Panc1 (cell line): Measurements from ENCODE around the gene NMRK1. TPM values are rescaled to one million over a fixed set of nuclear protein-coding genes. Genes with fewer than 3 reads are reported as not detected.

Experiments
- ATAC-seq: fragments of 200-7000 bp; cut with Tn5 transposase; 2 replicates; pipeline ENCODE4 v1.9.1; 2020; ENCODE audit warnings: mild to moderate bottlenecking, moderate library complexity
- BruUV-seq: library from RNA; stranded (reverse); fragments of 400-500 nt; replicated peaks from 2 replicates; lab custom pipeline; 2021; lab: Mats Ljungman, UMichigan
- CTCF ChIA-PET: fragments of 300-600 bp; sonication (Branson Sonifier 250); formaldehyde crosslinking; loops from one replicate; lab custom pipeline; 2022; ENCODE audit warnings: antibody characterized with exemption; lab: Charles Lee
- POLR2A ChIA-PET: fragments of 300-600 bp; sonication (Branson Sonifier 250); formaldehyde crosslinking; loops from one replicate; lab custom pipeline; 2022; ENCODE audit warnings: antibody characterized with exemption; lab: Charles Lee
- DNase-seq: peaks from one replicate; pipeline ENCODE4 v3.0.0-alpha.2; 2010; ENCODE audit warnings: low read depth, low spot score
- H3K27ac ChIP-seq: 2 replicates; pipeline ENCODE4 v1.5.1; 2011; ENCODE audit warnings: mild to moderate bottlenecking, low read length, inconsistent platforms
- H3K27me3 ChIP-seq: fragments of 200-500 bp; sonication (Bioruptor generic); 2 replicates; pipeline ENCODE4 v1.6.0; 2014; ENCODE audit warnings: low read length, inconsistent platforms; ENCODE audit not compliant: control insufficient read depth, insufficient read depth
- H3K36me3 ChIP-seq: fragments of 200-500 bp; sonication (Bioruptor generic); 2 replicates; pipeline ENCODE4 v1.5.1; 2014; ENCODE audit warnings: inconsistent platforms, mild to moderate bottlenecking, low read length, moderate library complexity; ENCODE audit not compliant: control insufficient read depth, insufficient read depth
- H3K4me1 ChIP-seq: 2 replicates; pipeline ENCODE4 v1.5.1; 2011; ENCODE audit warnings: inconsistent platforms, mild to moderate bottlenecking, low read length, moderate library complexity; ENCODE audit not compliant: control insufficient read depth, insufficient read depth
- H3K4me3 ChIP-seq, 2 experiments: 2 replicates each; pipeline ENCODE4 v1.5.1; 2011 to 2012; ENCODE audit warnings: low read depth in 2 of 2, low read length in 2 of 2, mild to moderate bottlenecking in 2 of 2, inconsistent platforms in 1 of 2, moderate library complexity in 1 of 2
- H3K9me3 ChIP-seq: fragments of 200-500 bp; sonication (Bioruptor generic); 2 replicates; pipeline ENCODE4 v1.5.1; 2014; ENCODE audit warnings: low read depth, mild to moderate bottlenecking, inconsistent platforms, low read length, moderate library complexity; ENCODE audit not compliant: control insufficient read depth, insufficient read depth
- POLR2AphosphoS5 ChIP-seq: IDR thresholded peaks from 2 replicates; pipeline ENCODE4 v1.6.1; 2012; ENCODE audit warnings: mild to moderate bottlenecking, low read depth, low read length, moderate library complexity
- SIN3A ChIP-seq: IDR thresholded peaks from 2 replicates; pipeline ENCODE4 v1.6.1; 2012; ENCODE audit warnings: low read depth, mild to moderate bottlenecking, low read length, moderate library complexity, borderline replicate concordance; ENCODE audit not compliant: insufficient read depth
- TCF7L2 ChIP-seq: IDR thresholded peaks from 2 replicates; pipeline ENCODE4 v1.6.1; 2011; ENCODE audit warnings: mild to moderate bottlenecking, low read depth, low read length, inconsistent platforms
- in situ Hi-C: cut with HindIII; loops from 2 replicates; pipeline ENCODE4 v1.10.0; 2016; ENCODE audit warnings: low sequenced_read_pairs, low pct_unique_long_range_greater_than_20kb
- intact Hi-C: fragments of 100-400 bp; cut with micrococcal nuclease; formaldehyde crosslinking; loops from one replicate; pipeline ENCODE4 v1.10.0; 2022; ENCODE audit not compliant: unreplicated experiment
- total RNA-seq: library from RNA; stranded (reverse); gene quantifications from one replicate; pipeline ENCODE4 v1.2.1, GENCODE V29; 2021; ENCODE audit not compliant: unreplicated experiment
- TF ChIP-seq, protein P1 (sequence below), 2 experiments: IDR thresholded peaks; 2 replicates each; pipeline ENCODE4 v1.6.1; 2011 to 2012; ENCODE audit warnings: low read depth in 2 of 2, control low read depth in 1 of 2, low read length in 1 of 2, mild to moderate bottlenecking in 1 of 2, moderate library complexity in 1 of 2; ENCODE audit not compliant: insufficient read depth in 1 of 2
- TF ChIP-seq, protein P2 (sequence below): fragments of 450-650 bp; IDR thresholded peaks from 2 replicates; pipeline ENCODE4 v1.5.1; 2017; ENCODE audit warnings: mild to moderate bottlenecking

Gene NMRK1
- total RNA-seq, 1 experiment from 2014 or later: 16.0 TPM

DNA sequence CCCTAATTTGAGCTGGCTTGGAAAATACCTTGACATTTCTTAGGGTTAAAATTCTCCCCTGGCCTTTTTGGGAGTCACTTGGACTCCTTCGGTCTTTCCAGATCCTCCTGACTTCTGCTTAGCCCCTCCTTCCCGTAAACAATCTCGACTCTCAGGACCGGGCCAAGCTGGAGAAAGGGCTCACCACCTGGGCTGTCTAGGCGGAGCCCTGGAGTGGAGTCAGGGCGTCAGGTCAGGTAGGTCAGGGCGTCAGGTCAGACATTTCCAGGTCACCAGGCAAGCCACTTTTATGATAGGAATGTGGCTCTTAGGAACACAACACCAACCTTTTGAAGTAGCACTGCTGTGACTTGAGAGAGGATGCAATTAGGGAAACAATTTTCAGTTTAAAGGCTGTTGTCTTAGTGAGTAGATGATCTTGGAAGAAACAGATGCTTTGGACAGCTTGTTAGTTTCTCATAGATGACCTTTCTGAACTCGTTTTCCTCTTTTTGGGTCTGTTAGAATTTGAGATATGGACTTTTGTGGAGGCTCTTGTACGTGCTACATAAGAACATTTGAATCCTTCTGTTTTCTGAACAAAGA lies 13.1 kb upstream of the NMRK1 start:
- BruUV-seq: no TSS peak
- ChIA-PET POLR2A (no interaction called here), CTCF (no interaction called here)
- Histone ChIP-seq H3K27me3 (no peaks in the 10 kb centered on the region), H3K4me3 (no peak overlapping the region), H3K27ac (no peak overlapping the region), H3K36me3 (no peaks in the 10 kb centered on the region), H3K9me3 (no peaks in the 10 kb centered on the region), H3K4me1 (no peaks in the 10 kb centered on the region)
- TF ChIP-seq SIN3A (no peak), POLR2AphosphoS5 (no peak), TCF7L2 (no peak)
- TF ChIP-seq, protein P1, sequence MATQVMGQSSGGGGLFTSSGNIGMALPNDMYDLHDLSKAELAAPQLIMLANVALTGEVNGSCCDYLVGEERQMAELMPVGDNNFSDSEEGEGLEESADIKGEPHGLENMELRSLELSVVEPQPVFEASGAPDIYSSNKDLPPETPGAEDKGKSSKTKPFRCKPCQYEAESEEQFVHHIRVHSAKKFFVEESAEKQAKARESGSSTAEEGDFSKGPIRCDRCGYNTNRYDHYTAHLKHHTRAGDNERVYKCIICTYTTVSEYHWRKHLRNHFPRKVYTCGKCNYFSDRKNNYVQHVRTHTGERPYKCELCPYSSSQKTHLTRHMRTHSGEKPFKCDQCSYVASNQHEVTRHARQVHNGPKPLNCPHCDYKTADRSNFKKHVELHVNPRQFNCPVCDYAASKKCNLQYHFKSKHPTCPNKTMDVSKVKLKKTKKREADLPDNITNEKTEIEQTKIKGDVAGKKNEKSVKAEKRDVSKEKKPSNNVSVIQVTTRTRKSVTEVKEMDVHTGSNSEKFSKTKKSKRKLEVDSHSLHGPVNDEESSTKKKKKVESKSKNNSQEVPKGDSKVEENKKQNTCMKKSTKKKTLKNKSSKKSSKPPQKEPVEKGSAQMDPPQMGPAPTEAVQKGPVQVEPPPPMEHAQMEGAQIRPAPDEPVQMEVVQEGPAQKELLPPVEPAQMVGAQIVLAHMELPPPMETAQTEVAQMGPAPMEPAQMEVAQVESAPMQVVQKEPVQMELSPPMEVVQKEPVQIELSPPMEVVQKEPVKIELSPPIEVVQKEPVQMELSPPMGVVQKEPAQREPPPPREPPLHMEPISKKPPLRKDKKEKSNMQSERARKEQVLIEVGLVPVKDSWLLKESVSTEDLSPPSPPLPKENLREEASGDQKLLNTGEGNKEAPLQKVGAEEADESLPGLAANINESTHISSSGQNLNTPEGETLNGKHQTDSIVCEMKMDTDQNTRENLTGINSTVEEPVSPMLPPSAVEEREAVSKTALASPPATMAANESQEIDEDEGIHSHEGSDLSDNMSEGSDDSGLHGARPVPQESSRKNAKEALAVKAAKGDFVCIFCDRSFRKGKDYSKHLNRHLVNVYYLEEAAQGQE (IDR thresholded peaks at IDR 0.05; ENCODE audit: insufficient read depth in 1 of 2, low read depth in 2 of 2, low read length in 1 of 2): no peak
- TF ChIP-seq, protein P2, sequence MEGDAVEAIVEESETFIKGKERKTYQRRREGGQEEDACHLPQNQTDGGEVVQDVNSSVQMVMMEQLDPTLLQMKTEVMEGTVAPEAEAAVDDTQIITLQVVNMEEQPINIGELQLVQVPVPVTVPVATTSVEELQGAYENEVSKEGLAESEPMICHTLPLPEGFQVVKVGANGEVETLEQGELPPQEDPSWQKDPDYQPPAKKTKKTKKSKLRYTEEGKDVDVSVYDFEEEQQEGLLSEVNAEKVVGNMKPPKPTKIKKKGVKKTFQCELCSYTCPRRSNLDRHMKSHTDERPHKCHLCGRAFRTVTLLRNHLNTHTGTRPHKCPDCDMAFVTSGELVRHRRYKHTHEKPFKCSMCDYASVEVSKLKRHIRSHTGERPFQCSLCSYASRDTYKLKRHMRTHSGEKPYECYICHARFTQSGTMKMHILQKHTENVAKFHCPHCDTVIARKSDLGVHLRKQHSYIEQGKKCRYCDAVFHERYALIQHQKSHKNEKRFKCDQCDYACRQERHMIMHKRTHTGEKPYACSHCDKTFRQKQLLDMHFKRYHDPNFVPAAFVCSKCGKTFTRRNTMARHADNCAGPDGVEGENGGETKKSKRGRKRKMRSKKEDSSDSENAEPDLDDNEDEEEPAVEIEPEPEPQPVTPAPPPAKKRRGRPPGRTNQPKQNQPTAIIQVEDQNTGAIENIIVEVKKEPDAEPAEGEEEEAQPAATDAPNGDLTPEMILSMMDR: no peak
- ATAC-seq (no peak), DNase-seq (no peak)
- in situ Hi-C loops (no loop called here), intact Hi-C loops (no loop called here)

DNA sequence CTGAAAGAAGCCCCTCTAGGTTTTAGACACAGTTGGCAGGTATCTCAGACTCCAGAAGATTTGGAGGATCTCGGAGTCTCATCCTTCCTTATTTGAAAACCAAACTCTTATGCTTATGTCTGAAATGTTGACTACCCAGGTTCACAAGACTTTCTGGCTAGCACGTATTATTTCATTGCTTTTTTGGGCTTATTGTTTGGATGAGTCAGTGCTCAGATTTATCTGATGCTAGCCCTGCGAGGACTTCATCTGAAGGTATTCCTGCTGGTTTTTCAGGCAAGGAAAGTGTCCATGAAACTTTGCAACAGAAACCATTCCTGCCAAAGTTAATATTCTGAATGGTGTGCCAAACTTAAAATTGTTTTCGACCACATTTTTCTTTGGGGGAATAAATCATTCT lies 8.8 kb upstream of the NMRK1 start:
- in situ Hi-C loops (no loop called here), intact Hi-C loops (no loop called here)
- H3K36me3 ChIP-seq: no peaks in the 10 kb centered on the region
- H3K27ac ChIP-seq: no peak overlapping the region
- BruUV-seq: no TSS peak
- ChIA-PET POLR2A (no interaction called here), CTCF (no interaction called here)
- H3K4me1 ChIP-seq: peaks cover 5% of the 10 kb centered on the region; the same call in 1 of the 2 replicates
- ATAC-seq (no peak), DNase-seq (no peak)
- H3K9me3 ChIP-seq: no peaks in the 10 kb centered on the region
- no peaks in the 10 kb centered on the region for H3K27me3 ChIP-seq
- H3K4me3 ChIP-seq: no peak overlapping the region
- TF ChIP-seq, protein P1 (IDR thresholded peaks at IDR 0.05; ENCODE audit: insufficient read depth in 1 of 2, low read depth in 2 of 2, low read length in 1 of 2): no peak
- TF ChIP-seq, protein P2: no peak
- TF ChIP-seq TCF7L2 (no peak), SIN3A (no peak), POLR2AphosphoS5 (no peak)
